ENCODE results near the gene UBXN6.

The UBXN6 gene

DNA sequence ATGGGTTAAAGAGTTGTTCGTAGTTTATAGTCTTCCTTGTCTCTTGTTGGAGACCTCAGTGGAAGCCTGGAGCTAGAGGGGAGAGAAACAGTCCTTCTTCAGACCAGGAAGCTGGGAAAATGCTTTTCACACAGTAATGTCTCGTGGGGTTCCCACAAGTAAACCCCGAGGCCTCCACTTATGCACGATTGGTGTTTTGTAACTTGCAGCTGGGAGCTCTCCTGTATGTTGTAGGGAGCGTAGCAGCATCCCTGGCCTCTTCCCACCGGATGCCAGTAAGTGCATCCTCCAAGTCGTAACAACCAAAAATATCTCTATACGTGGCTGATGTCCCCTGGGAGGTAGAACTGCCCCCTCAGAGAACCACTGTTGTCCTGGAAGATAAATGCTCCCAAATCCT is 51.6 kb downstream of the UBXN6 start:
- DNase-seq (ENCODE audit: low read depth, low spot score), result no peak

DNA sequence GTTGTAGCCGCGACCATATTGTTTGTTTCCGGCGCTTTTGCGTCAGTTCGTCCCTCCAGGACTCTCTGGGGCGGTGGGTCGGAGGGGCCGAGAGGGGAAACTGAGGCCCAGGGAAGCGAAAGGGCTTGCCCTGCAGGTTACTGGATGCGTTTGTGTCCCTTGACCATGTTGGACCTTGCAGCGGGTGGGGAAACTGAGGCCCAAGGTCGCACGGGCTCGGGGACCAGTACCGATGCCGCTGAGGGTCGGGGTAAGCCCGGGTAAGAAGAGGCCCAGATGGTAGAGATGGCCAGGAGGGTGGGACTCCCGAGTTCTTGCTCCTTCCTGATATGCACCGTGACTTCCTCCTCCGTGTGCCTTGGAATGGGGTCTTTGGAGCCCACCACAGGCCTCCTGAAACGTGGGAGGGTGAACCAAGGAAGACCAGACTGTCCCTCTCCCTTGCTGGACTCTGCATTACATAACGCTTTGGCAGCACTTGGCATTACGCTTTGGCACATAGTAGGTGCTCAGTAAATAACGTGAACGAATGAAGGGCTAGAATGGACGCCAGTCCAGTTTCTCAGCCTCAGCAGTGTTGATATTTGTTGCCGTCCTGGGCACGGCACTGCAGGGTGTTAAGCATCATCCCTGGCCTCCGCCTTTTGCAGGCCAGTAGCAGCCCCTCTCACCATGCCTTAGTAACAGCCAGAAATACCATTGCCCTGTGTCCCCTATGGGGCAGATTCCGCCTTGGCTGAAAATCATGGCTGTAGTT is 54.4 kb downstream of the UBXN6 start:
- no peak for DNase-seq (ENCODE audit: low read depth, low spot score)

DNA sequence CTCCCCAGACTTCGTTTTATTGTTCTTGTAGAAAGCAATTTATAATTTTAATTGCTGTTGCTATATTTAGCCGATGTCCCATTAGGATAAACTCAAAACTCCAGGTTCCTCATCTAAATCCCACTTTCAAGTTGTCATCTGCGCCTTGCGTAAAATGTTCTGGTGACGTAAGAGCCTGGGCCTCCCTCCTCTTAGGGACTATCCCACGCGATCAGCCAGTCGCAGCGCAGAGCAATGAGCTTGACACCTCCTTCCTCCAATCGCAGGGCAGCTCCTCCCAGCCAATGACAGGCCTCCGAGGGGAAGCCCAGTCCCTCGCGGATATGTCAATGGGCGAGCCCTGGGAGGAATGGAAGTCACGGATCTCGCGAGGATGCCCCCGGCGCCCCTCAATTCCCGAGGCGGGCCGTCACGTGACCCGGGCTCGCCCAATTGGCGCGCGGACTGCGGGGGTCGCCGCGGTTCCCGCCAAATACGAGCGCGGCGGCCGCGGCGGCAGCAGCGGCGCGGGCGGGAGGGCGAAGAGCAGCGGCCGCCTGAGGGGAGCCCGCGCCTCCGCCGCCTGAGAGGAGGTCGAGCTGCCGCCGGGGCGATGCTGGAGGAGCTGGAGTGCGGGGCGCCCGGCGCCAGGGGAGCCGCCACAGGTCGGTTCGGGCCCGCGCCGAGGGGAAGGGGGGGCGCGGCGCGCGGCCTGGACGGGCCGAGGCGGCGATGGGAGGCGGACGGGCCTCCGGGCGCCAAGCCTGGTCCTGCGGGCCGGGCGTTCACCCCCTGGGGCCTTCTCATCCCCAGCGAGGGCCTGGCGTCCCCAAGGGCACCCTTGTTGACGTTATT is 55.2 kb downstream of the UBXN6 start, which contains the start of gene CHAF1A:
Gene CHAF1A, plus strand, starts transcription at position 470 of the 834 bp plus-strand sequence. Its CDS starts 123 bp downstream, at position 593.
- DNase-seq (ENCODE audit: low read depth, low spot score), result peak; percentile 99

DNA sequence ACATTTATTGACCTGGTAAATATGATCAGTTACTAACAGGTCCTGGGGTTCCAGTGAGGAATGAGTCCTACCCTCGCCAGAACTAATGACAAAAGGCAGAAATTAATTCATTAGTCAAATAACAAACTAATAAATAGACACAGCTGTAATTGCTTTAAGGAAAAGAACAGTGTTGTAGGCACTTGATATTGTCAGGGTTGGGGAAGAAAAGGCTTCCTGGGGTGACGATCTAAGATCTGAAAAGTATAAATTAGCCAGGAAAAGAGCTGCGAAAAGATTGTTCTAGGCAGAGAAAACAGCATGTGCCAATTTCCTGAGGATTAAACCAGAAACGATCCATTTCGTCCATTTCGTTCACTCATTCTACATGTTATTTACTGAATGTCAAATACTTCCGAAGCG is 55.8 kb downstream of the UBXN6 start:
- no peak for DNase-seq (ENCODE audit: low read depth, low spot score)

DNA sequence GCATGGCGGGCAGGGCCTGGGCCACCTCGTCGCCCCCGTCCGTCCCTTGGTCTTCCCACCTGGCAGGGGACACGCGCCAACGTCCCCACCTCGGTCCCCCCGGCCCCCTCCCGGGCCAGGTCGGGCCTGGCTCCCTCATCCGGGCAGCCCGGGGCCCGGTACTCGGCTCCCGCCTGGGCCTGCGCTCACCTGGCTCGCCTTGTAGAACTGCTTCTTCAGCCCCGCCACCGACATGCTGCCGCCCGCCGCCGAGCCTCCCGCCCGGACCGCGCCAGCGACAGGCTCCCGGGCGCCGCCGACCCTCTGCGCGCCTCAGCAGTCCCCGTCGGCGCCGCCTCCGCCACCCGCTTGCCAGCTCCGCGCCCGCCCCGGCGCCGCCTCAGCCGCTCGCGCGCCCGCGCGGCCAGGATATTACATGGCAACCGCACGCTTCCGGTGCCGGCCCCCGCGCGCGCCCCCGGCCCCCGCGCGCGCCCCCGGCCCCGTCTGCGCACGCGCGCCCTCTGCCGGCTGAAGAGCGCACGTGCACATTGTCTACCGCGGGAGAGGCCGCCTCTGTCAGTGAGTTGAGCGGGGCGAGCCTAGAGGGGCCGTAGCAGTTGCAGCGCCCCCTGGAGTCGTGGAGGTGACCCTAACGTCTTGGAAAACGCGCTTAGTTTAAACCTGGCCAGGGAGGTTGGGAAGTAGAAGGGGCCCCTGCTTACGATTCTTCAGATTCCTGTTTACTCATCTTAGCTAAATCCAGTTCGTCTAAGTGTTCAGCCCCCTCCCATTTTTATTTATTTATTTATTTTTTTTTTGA is 57.3 kb downstream of the UBXN6 start, which contains the start of gene SH3GL1:
Gene SH3GL1, minus strand, starts transcription at position 413 of the 802 bp plus-strand sequence. Its CDS starts 179 bp downstream, at position 234.
- DNase-seq (ENCODE audit: low read depth, low spot score), result peak; percentile 79

DNA sequence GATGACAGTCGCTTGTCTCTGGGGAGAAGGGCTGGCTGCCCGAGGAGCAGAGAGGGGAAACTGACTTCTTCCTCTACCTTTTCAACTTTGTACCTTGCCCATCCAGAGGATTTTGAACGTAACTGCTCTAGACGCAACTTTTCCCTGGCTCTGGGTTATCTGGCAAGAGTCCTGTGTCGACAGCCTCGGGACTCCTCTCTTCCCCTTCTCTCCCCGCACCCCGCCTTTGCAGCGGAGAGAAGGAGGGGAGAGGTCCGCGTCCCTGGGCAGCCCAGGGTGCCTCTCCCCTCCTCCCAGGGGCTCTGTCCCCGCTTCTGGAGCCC is 57.8 kb downstream of the UBXN6 start:
- no peak for DNase-seq (ENCODE audit: low read depth, low spot score)

DNA sequence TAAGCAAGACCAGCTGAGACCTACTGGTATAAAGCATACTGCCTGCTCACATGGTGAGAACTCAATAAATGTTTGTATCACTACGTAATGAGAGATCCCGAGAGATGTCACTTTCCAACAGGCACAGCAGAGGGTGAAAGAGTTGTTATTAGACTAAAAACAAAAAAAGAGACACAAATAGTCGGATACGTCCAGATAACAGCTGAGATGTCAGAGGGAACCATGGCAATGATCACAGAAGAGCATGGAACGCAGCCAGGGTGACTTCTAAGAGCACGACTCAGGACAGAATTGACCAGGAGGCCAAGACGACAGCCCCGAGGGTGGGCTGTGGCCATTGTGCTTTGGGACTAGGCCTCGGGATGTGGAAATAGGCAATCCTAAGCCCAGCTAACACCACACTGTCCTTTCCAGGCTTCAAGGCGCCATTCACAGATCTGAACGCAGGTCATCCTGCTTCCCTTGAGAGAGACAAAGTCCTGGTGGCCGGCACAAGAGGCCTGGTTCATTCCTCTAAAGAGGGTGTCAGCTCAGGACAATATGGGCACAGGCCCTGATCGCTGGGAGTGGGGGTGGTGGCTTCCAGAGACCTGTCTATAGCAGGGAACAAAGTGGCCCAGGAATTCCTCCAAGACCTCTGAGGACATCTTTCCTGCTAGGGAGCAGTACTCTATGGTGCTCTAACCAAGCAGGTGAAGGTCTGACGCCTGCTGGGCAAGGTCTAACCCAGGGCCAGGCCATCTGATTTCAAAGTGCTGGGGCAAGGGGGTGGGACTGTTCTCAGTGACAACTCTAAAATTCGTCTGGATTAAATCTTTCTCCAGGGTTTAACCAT is 60.4 kb downstream of the UBXN6 start:
- DNase-seq (ENCODE audit: low read depth, low spot score), result no peak

Measured in smooth muscle cell of the brain vasculature (primary cell).